Superior temporal gyrus (tissue), 1 donor: ENCODE measurements around the gene DDC.

Source experiments
- DNase-seq: peaks from one replicate; pipeline ENCODE4 v3.0.0-alpha.2; 2016; ENCODE audit errors: extremely low spot score

Gene DDC

DNA sequence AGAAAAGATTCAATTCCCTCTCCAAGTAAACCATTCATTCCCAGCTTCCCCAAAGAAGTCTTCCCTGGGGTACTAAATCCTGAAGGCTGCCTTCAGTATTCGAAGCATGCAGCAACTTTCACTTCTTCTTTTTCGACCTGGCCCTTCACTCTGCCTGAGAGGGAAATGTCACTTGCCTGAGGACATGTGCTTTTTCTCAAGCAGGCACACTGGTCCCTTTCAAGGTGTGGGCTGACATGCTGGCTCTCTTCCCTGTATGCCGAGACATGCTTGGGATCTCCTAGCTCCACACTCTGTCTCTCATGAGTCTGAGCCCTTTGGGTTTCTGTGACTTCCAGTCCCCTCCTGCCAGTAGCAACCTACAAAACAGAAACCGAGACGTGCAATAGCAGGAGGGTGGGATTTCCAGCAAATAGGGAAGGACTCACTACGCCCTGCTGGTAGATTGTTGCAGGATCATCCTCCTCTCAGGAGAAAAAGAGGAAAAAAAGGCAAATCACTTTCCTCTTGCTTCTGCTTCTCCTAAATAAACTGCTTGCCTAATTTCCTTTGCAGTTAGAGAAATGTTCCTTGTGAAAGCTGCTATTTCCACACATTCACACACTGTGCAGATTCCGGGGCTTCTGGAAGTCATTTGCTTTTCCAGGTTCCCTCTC lies 148.6 kb downstream of the DDC start:
- peak; percentile 39 for DNase-seq

GRCh38 chr7:50415844-50416364 lies 149.3 kb downstream of the DDC start:
- no peak for DNase-seq

DNA sequence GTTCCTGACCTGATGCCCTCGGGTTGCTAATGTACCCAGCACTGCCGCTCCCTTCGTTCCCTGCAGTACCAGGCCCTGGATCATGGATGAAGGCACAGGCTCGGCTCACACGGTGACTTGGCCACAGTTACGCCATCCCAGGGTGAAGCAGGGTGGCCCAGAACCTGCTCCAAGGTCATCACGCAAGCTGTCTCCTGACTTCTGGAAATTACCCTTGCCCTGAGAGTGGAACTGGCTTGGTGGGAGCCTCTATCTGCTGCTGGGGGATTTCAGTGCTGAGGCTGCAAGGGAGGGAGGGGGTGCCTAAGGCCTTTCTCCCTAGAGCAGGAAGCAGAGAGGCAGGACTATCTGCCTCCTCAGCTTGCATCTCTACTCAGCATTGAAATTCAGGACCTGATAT lies 151.6 kb downstream of the DDC start:
- DNase-seq = no peak

GRCh38 chr7:50412973-50413372 lies 152.2 kb downstream of the DDC start:
- DNase-seq = no peak

GRCh38 chr7:50411332-50411731 lies 153.9 kb downstream of the DDC start:
- no peak for DNase-seq

DNA sequence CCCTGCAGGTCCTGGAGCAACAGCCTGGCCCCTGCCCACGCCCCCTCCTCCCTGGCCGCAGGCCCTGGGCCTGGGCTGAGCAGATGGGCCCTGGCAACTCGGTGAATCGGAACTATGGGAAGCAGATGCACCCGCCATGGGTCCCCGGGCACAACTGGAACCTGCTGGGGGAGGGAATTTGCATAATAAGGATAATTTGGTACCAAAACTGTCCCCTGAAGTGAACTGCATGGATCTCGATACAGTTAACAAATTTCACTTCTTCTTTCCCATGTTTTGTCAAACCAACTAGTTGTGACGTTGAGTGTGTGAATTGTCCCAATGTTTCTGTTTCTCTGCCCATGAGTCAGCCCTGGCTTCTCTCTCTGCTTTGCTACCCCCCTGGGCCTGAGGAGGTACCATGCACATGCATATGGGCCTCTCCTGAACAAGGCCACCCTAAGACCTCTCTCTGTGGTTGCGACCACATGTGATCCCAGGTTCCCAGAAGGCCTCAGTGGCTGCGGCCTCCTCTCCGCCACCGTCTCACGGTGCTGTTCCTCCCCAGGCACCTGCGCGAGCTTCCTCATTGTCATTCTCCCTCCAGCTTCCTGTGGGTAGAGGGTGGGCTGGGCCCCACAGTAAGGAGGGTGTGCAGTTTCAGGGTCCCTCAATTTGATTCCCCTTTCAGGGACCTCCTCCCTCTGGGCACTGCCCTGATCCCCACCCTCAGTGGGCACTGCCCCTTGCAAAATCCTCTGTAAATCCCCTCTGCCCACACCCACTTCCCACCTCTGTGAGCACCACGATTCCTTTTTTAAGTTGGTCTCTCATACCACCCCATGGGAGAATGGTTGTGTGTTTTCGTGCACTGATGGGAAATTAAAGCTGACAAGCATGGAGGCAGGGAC lies 155.1 kb downstream of the DDC start:
- DNase-seq = no peak
